IMR-90 (cell line): ENCODE results near the gene INPP5A. TPM values are rescaled to one million over a fixed set of nuclear protein-coding genes. Genes with fewer than 3 reads are reported as not detected.

Experiments used
- ATAC-seq: fragments of 200-7000 bp; cut with Tn5 transposase; 2 replicates; pipeline ENCODE4 v1.9.1; 2020; ENCODE audit warnings: low read depth, mild to moderate bottlenecking, moderate library complexity
- BruUV-seq: library from RNA; stranded (reverse); fragments of 400-500 nt; replicated peaks from 2 replicates; lab custom pipeline; 2021; lab: Mats Ljungman, UMichigan
- CTCF ChIA-PET: fragments of 300-600 bp; formaldehyde crosslinking; extraction: SDS; loops from one replicate; lab custom pipeline; 2021; ENCODE audit warnings: antibody characterized with exemption; lab: Yijun Ruan, JAX
- POLR2A ChIA-PET: fragments of 300-600 bp; sonication (Branson Sonifier 250); formaldehyde crosslinking; loops from one replicate; lab custom pipeline; 2022; ENCODE audit warnings: antibody characterized with exemption; ENCODE audit not compliant: unreplicated experiment; lab: Charles Lee
- DNase-seq: peaks from one replicate; pipeline ENCODE4 v3.0.0; 2013
- H2AFZ ChIP-seq: replicated peaks from 2 replicates; pipeline ENCODE3; 2013; ENCODE audit warnings: low read length, mild to moderate bottlenecking; ENCODE audit not compliant: poor library complexity
- H2AK5ac ChIP-seq: 2 replicates; pipeline ENCODE4 v1.6.1; 2013; ENCODE audit warnings: low read depth, low read length, inconsistent platforms
- H2AK9ac ChIP-seq: replicated peaks from 2 replicates; pipeline ENCODE3; 2013; ENCODE audit warnings: mild to moderate bottlenecking, low read depth, low read length, moderate library complexity; ENCODE audit not compliant: poor library complexity
- H2BK120ac ChIP-seq: 2 replicates; pipeline ENCODE4 v1.6.1; 2013; ENCODE audit warnings: low read depth, low read length, inconsistent platforms
- H2BK15ac ChIP-seq: 3 replicates; pipeline ENCODE4 v1.6.1; 2013; ENCODE audit warnings: low read depth, low read length, inconsistent platforms
- H2BK20ac ChIP-seq: 2 replicates; pipeline ENCODE4 v1.6.1; 2013; ENCODE audit warnings: low read depth, mild to moderate bottlenecking, inconsistent platforms, low read length, moderate library complexity
- H2BK5ac ChIP-seq: 2 replicates; pipeline ENCODE4 v1.6.1; 2013; ENCODE audit warnings: mild to moderate bottlenecking, low read depth, low read length, inconsistent platforms; ENCODE audit not compliant: poor library complexity, severe bottlenecking
- H3K14ac ChIP-seq: replicated peaks from 2 replicates; pipeline ENCODE4 v1.6.1; 2013; ENCODE audit warnings: low read depth, low read length, inconsistent platforms
- H3K18ac ChIP-seq: 2 replicates; pipeline ENCODE4 v1.6.1; 2013; ENCODE audit warnings: low read depth, low read length, control low read depth
- H3K23ac ChIP-seq: 2 replicates; pipeline ENCODE4 v1.6.1; 2013; ENCODE audit warnings: low read depth, low read length, inconsistent platforms
- H3K27ac ChIP-seq: 2 replicates; pipeline ENCODE4 v1.5.1; 2013; ENCODE audit warnings: mild to moderate bottlenecking, control low read depth, low read length; ENCODE audit not compliant: insufficient read depth
- H3K27me3 ChIP-seq: 2 replicates; pipeline ENCODE4 v1.6.1; 2013; ENCODE audit warnings: low read length; ENCODE audit not compliant: control insufficient read depth, insufficient read depth
- H3K36me3 ChIP-seq: 2 replicates; pipeline ENCODE4 v1.6.1; 2013; ENCODE audit warnings: low read length, mixed read lengths; ENCODE audit not compliant: control insufficient read depth, insufficient read depth
- H3K4ac ChIP-seq: 2 replicates; pipeline ENCODE4 v1.6.1; 2013; ENCODE audit warnings: low read depth, low read length, inconsistent platforms
- H3K4me1 ChIP-seq: 2 replicates; pipeline ENCODE4 v1.6.1; 2013; ENCODE audit warnings: low read length, mixed read lengths; ENCODE audit not compliant: control insufficient read depth, insufficient read depth
- H3K4me2 ChIP-seq: 2 replicates; pipeline ENCODE4 v1.6.1; 2013; ENCODE audit warnings: low read depth, mild to moderate bottlenecking, control low read depth, low read length, moderate library complexity
- H3K4me3 ChIP-seq: 2 replicates; pipeline ENCODE4 v1.5.1; 2013; ENCODE audit warnings: low read depth, mild to moderate bottlenecking, control low read depth, low read length, moderate library complexity; ENCODE audit not compliant: insufficient read depth
- H3K56ac ChIP-seq: 2 replicates; pipeline ENCODE4 v1.6.1; 2013; ENCODE audit warnings: low read length, inconsistent platforms; ENCODE audit not compliant: insufficient read depth; ENCODE audit errors: extremely low read depth
- H3K79me1 ChIP-seq, 2 experiments: 2 replicates each; pipeline ENCODE4 v1.6.1; 2013; ENCODE audit warnings: low read length in 2 of 2, inconsistent platforms in 1 of 2, low read depth in 1 of 2
- H3K9ac ChIP-seq: 2 replicates; pipeline ENCODE4 v1.6.1; 2013; ENCODE audit warnings: low read depth, low read length, control low read depth
- H3K9me1 ChIP-seq: 2 replicates; pipeline ENCODE4 v1.6.1; 2013; ENCODE audit warnings: low read length, inconsistent platforms; ENCODE audit not compliant: insufficient read depth
- H3K9me3 ChIP-seq: 2 replicates; pipeline ENCODE4 v1.6.1; 2013; ENCODE audit warnings: low read length; ENCODE audit not compliant: control insufficient read depth, insufficient read depth
- H4K20me1 ChIP-seq: 2 replicates; pipeline ENCODE4 v1.6.1; 2013; ENCODE audit warnings: low read length, inconsistent platforms; ENCODE audit not compliant: insufficient read depth
- H4K5ac ChIP-seq: 2 replicates; pipeline ENCODE4 v1.6.1; 2013; ENCODE audit warnings: mild to moderate bottlenecking, low read depth, low read length, control low read depth
- H4K8ac ChIP-seq, 2 experiments: 2 replicates each; pipeline ENCODE4 v1.6.1; 2013; ENCODE audit warnings: low read depth in 2 of 2, low read length in 2 of 2, control low read depth in 1 of 2, inconsistent platforms in 1 of 2
- H4K91ac ChIP-seq: 2 replicates; pipeline ENCODE4 v1.6.1; 2013; ENCODE audit warnings: low read depth, low read length, inconsistent platforms; ENCODE audit not compliant: insufficient read depth
- CEBPB ChIP-seq: IDR thresholded peaks from 2 replicates; pipeline ENCODE4 v1.6.1; 2012; ENCODE audit warnings: low read depth, low read length, improper control_type of control experiment
- CTCF ChIP-seq: conservative IDR thresholded peaks from 2 replicates; pipeline ENCODE4 v1.5.1; 2012; ENCODE audit warnings: mild to moderate bottlenecking, low read depth, low read length, improper control_type of control experiment
- ELK1 ChIP-seq: fragments of 150-350 bp; IDR thresholded peaks from 2 replicates; pipeline ENCODE4 v1.6.1; 2016; ENCODE audit warnings: low read depth, mild to moderate bottlenecking, low read length, moderate library complexity, borderline replicate concordance
- FOS ChIP-seq: fragments of 150-350 bp; IDR thresholded peaks from 2 replicates; pipeline ENCODE4 v1.6.1; 2016; ENCODE audit warnings: low read depth, low read length
- MAFK ChIP-seq: IDR thresholded peaks from 2 replicates; pipeline ENCODE4 v1.6.1; 2012; ENCODE audit warnings: low read depth, low read length, improper control_type of control experiment
- MAZ ChIP-seq: IDR thresholded peaks from 2 replicates; pipeline ENCODE4 v1.6.1; 2012; ENCODE audit warnings: low read depth, mild to moderate bottlenecking, low read length, improper control_type of control experiment, moderate library complexity, borderline replicate concordance
- MXI1 ChIP-seq: IDR thresholded peaks from 2 replicates; pipeline ENCODE4 v1.6.1; 2012; ENCODE audit warnings: low read depth, mild to moderate bottlenecking, low read length, moderate library complexity, borderline replicate concordance
- NFE2L2 ChIP-seq: fragments of 150-350 bp; IDR thresholded peaks from 2 replicates; pipeline ENCODE4 v1.6.1; 2016; ENCODE audit warnings: low read depth, mild to moderate bottlenecking, low read length
- RAD21 ChIP-seq: IDR thresholded peaks from 2 replicates; pipeline ENCODE4 v1.6.1; 2012; ENCODE audit warnings: low read length, improper control_type of control experiment
- RFX5 ChIP-seq: IDR thresholded peaks from 2 replicates; pipeline ENCODE4 v1.8.0; 2012; ENCODE audit warnings: low read depth, mild to moderate bottlenecking, low read length, moderate library complexity
- SMC3 ChIP-seq: fragments of 150-350 bp; IDR thresholded peaks from 2 replicates; pipeline ENCODE4 v1.6.1; 2016; ENCODE audit warnings: low read depth, mild to moderate bottlenecking, antibody characterized with exemption, low read length, moderate library complexity
- WGBS, 2 experiments: methylation state at CpG; one replicate each; pipeline versions ENCODE4 v1.1.5 to v1.1.7; 2013; ENCODE audit warnings: missing lambda C conversion rate in 2 of 2; ENCODE audit not compliant: insufficient read length in 1 of 2; ENCODE audit errors: extremely low coverage in 2 of 2; 5-methylcytosine and 5-hydroxymethylcytosine counted together
- dilution Hi-C: fragments of 300-500 bp; cut with HindIII; formaldehyde crosslinking; loops from one replicate; pipeline ENCODE4 v1.14.3; 2018; ENCODE audit warnings: low sequenced_read_pairs; ENCODE audit not compliant: unreplicated experiment
- in situ Hi-C: fragments of 300-500 bp; cut with MboI; formaldehyde crosslinking; loops from 3 replicates; pipeline ENCODE4 v1.14.3; 2019; ENCODE audit warnings: low sequenced_read_pairs, inconsistent platforms, mixed read lengths
- intact Hi-C: fragments of 100-400 bp; cut with micrococcal nuclease; formaldehyde crosslinking; loops from 2 replicates; pipeline ENCODE4 v1.10.0; 2022
- polyA plus RNA-seq, 3 experiments: library from polyadenylated mRNA; depleted of rRNA; stranded (reverse); fragments of >200 nt; gene quantifications; 2 replicates each; pipeline ENCODE4 v1.2.3, GENCODE V29; 2012; ENCODE audit warnings: low replicate concordance in 1 of 3
- total RNA-seq: library from RNA; depleted of rRNA; stranded (reverse); fragments of >200 nt; gene quantifications from 2 replicates; pipeline ENCODE4 v1.2.3, GENCODE V29; 2012

The INPP5A gene
- total and polyA plus RNA-seq, 2 of the 4 experiments (the other 2 are of a cell fraction) = 21.4 to 36.7 TPM

- Histone ChIP-seq H4K91ac (0 out of 2 replicates have a peak overlapping the region, but pooled peaks have one; percentile 4), H3K9me3 (peaks cover 2% of the 10 kb centered on the region), H3K4me1 (peaks cover 19% of the 10 kb centered on the region), H3K14ac (no peak overlapping the region), H3K4ac (peak overlapping the region; percentile 53), H2BK20ac (no peak overlapping the region; the same call in 1 of the 2 replicates), H4K8ac (no peak overlapping the region), H2BK5ac (no peak overlapping the region), H3K36me3 (peaks cover 3% of the 10 kb centered on the region; the same call in 1 of the 2 replicates), H2AFZ (no peak overlapping the region), H3K9ac (no peak overlapping the region), H3K23ac (no peak overlapping the region), H4K5ac (no peak overlapping the region), H3K18ac (no peak overlapping the region), H4K20me1 (no peaks in the 10 kb centered on the region), H3K4me3 (no peak overlapping the region), H3K56ac (no peak overlapping the region), H3K27me3 (no peaks in the 10 kb centered on the region), H3K9me1 (peaks cover 12% of the 10 kb centered on the region; the same call in 1 of the 2 replicates), H2BK120ac (peak overlapping the region; percentile 32; the same call in 1 of the 2 replicates), H3K79me1 (peaks cover 13 to 25% of the 10 kb centered on the region in 2 experiments; a peak in 3 of 4 replicates), H3K27ac (no peak overlapping the region), H2AK5ac (peak overlapping the region; percentile 93), H3K4me2 (no peak overlapping the region), H2AK9ac (no peak overlapping the region), H2BK15ac (no peak overlapping the region)
- 100% methylated on average over 8 of the region's 16 CpGs; no CpG with 5 or more reads in 1 of the 2 experiments for WGBS, 2 experiments
- ChIA-PET CTCF (interaction anchor here (1.0 kb wide), 1 partner anchor 10 kb away, joined by 3 read pairs; no protein-coding TSS in a partner anchor), POLR2A (no interaction called here)
- intact Hi-C loops (no loop called here), in situ Hi-C loops (loop anchor here (25.0 kb wide), 2 partner anchors 472 to 597 kb away; no protein-coding TSS in a partner anchor), dilution Hi-C loops (no loop called here)
- no peak for ATAC-seq
- DNase-seq = no peak
- BruUV-seq = no TSS peak
- no peak for TF ChIP-seq RAD21
- no peak for TF ChIP-seq NFE2L2
- no peak for TF ChIP-seq CTCF
- TF ChIP-seq SMC3 = no peak
- TF ChIP-seq MAFK = no peak
- no peak for TF ChIP-seq RFX5
- TF ChIP-seq MXI1 = no peak
- no peak for TF ChIP-seq ELK1
- TF ChIP-seq MAZ = no peak
- TF ChIP-seq FOS = no peak
- no peak for TF ChIP-seq CEBPB
These were observed 127.3 kb downstream of the INPP5A start for GRCh38 chr10:132664883-132665282.
